HTERT RPE-1 (cell line): Measurements from ENCODE around the gene HID1.
"Not testable (repeated sequence)": the region's sequence is repeated elsewhere in the genome, so short reads cannot be mapped to it uniquely, and the experiment has no call there.

Experiments
- in situ Hi-C: fragments of 300-500 bp; cut with MboI; formaldehyde crosslinking; loops from 4 replicates; pipeline ENCODE4 v1.14.3; 2020; ENCODE audit warnings: low sequenced_read_pairs

The HID1 gene, protein sequence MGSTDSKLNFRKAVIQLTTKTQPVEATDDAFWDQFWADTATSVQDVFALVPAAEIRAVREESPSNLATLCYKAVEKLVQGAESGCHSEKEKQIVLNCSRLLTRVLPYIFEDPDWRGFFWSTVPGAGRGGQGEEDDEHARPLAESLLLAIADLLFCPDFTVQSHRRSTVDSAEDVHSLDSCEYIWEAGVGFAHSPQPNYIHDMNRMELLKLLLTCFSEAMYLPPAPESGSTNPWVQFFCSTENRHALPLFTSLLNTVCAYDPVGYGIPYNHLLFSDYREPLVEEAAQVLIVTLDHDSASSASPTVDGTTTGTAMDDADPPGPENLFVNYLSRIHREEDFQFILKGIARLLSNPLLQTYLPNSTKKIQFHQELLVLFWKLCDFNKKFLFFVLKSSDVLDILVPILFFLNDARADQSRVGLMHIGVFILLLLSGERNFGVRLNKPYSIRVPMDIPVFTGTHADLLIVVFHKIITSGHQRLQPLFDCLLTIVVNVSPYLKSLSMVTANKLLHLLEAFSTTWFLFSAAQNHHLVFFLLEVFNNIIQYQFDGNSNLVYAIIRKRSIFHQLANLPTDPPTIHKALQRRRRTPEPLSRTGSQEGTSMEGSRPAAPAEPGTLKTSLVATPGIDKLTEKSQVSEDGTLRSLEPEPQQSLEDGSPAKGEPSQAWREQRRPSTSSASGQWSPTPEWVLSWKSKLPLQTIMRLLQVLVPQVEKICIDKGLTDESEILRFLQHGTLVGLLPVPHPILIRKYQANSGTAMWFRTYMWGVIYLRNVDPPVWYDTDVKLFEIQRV

DNA sequence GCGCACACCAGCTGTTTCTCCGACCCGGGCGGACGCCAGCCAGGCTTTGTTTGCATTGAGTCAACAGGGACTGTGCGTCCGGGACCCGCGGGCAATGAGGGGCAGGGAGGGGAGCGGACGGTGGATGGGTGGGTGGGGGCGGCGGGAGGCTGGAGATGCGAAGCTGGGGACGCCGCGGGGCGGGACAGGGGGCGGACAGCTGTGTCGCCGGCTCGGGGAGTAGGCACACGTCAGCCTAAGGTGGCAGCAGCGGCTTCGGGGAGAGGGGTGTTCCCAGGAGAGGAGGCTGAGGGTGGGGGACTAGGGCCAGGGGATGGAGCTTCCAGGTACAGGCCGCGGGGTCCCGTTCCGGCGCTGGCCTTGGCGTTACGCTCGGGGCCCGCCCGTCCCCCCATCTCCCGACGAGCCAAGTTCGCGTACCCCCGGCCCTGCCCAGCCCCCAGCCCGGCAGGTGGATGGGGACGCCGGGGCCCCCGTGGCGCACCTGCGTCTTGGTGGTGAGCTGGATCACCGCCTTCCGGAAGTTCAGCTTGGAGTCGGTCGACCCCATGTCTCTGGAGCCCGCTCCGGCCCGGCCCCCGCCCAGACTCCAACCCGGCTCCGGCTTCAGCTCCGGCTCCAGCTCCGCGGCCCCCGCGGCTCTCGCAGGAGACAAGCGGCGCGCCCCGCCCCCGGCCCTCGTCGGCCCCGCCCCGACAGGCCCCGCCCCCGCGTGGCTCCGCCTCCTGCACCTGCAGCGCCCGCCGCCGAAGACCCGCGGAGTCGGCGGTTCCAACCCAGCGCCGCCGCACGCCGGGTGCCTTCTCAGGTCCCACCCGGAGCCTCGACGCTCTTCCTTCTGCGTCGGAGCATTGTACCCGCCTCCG lies at the start of gene HID1:
Gene HID1 (minus strand): TSS at position 653 of the 866 bp plus-strand sequence. CDS start 103 bp downstream, at position 550.
- in situ Hi-C loops = no loop called here

DNA sequence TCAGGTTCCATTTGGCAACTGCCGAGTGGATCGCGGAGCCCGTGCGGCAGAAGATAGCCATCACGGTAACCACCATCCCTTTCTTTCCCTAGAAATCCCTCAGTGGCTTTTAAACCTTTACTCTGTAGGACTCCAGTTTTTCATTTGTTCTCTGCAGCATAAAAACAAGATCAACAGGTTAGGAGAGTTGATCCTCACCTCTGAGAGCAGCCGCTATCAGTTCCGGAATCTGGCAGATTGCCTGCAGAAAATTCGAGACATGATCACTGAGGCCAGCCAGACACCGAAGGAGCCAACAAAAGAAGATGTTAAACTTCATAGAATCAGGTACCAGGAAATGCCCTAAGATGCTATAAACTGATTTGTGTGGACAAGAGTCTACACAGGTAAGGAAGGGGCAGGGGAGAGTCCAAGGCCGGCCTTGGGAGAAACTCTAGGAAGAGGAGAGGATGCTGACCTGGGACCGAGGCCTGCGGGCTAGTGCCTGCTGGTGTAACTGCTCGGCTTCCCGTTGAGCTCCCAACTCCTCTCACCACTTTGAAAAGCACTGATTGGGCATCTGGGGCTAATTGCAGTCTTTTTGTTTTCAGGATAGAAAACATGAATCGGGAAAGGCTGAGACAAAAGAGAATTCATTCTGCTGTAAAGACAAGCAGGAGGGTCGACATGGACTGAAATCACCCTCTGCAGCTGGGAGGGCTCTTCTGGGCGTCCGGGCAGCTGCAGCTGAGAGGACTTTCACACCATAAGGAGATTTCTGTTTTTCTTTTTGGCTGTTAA lies 48.0 kb upstream of the HID1 start:
- in situ Hi-C loops = no loop called here

DNA sequence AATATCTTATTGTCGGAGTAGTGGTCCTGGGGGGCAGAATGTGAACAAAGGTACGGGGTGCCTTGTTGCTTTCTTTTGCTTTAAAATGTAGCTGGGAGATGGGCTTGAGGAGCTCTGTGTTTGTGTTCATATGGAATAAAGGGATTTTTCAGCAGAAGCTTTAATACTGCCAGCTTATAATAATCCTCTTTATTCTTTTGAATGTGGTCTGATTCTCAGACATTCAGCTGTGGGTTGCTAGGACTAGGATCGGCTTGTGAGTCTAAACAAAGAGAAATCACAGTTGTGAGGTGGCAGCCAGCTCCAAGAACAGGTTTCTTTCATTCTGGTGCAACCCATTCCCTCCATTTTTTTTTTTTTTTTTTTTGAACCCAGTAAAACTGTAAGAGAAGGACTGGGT lies 47.2 kb upstream of the HID1 start:
- in situ Hi-C loops = no loop called here

DNA sequence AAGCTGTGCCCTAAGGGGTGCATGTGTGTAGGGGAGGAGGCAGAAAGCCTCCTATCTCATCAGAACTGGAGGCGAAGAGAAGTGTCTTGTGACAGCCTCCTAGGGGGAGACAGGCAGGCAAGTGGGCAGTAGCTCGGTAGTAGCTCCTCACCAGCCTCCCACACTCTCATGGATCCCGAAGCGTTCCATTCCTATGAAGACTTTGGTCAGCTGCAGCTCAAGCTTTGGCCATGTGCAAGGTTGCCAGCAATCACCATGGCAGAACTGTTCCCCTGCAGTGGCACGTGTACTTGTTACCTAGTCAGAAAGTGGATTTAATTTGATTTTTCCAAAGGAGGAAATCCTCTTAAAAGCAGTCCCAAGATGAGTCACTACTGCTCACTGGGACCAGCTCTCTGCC lies 46.6 kb upstream of the HID1 start:
- in situ Hi-C loops = no loop called here

DNA sequence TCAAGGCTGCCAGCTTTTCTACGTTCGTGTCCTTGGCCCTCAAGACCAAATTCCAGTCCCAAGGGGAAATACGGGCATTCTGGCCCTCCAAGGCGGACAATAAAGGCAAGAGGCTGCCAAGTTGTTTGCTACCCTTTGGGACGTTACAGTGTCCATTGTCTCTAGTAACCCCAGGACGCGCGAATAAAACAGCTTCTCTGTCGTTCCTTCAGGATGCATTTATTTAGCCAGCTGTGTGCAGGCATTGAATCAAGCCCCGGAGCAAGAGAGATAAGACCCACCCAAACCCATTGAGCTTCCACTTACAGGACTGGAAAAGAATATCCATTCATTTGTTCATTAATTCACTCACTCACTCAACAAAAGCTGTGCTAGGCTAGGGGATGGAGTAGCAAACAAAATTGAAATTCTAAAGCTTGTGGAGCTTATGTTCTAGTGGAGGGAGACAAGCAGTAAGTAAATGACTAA lies 40.6 kb upstream of the HID1 start:
- in situ Hi-C loops = no loop called here

DNA sequence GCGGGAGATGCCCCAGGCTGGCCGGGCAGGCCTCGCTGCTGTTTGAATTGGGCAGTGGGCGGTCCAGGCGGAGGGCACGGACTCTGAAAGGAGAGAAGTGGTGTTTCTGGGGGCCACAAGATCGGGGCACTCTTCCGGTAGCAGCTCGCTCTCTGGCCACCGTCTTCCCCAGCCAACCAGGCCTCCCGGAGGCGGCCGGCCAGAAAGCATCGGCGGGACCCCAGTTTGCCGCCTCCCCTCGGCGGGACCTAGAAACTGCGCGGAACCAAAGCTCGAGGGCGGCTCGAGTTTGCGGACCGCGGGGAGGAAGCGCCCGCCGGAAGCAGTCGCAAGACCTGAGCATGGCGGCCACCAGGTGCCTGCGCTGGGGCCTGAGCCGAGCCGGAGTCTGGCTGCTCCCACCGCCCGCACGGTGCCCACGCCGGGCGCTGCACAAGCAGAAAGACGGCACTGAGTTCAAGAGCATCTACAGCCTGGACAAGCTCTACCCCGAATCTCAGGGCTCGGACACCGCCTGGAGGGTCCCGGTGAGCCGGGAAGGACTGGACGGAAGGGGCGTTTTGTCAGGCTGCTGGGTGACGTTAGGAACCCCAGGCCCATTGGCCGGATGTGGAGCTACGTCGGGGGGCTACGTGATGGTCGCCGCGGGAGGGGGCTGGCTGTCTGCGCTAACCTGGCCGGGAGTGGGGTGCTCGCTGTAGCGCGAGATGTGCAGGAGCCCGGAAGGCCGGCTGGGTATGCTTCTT lies 40.0 kb upstream of the HID1 start, which contains the start of gene MRPL58:
Gene MRPL58 (plus strand): TSS at position 325 of the 746 bp plus-strand sequence. CDS start 17 bp downstream, at position 342.
- in situ Hi-C loops = no loop called here

DNA sequence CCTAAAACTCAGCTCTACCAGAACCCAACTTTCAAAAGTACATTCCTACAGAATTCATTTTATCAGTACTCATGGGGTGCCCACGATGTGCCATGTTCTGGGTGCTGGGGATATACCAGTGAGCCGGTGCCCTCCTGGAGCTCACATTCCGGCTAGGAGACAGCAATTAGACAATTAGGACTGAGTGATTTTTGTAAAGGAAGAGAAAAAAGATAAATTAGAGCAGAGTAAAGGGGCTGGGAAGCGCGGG lies 39.5 kb upstream of the HID1 start:
- in situ Hi-C loops = no loop called here

DNA sequence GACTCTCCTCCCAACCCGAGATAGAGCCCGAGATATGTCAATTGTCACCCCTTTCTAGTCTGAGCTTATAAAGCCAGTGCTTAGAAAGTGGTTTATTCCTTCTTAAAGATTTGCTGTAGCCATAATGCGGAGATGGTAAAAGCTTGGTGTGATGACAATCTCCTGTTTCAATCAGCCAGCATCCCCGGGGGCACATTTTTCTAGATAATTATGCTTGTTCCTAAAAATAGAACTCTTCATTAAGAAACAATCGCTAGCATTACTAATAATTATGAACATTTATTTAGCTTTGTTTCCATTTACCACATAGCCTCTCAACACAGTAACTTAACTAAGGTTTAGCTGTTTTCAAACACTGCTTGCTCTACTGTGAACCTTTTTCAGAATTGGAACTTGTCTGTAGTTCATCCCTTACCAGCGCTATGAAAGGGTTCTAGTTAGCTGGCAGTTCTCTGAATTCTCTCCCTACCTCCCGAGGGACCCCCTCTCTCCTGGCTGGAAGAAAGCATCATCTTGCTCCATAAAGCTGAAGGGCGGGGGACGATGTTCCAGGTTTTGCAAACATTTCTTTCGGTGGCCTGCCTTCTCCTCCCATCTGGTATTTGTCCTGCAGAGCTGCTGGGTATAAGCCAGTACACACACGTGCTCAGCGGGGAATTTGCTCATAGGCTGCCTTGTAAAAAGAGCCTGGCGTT lies 39.0 kb upstream of the HID1 start:
- in situ Hi-C loops = no loop called here

DNA sequence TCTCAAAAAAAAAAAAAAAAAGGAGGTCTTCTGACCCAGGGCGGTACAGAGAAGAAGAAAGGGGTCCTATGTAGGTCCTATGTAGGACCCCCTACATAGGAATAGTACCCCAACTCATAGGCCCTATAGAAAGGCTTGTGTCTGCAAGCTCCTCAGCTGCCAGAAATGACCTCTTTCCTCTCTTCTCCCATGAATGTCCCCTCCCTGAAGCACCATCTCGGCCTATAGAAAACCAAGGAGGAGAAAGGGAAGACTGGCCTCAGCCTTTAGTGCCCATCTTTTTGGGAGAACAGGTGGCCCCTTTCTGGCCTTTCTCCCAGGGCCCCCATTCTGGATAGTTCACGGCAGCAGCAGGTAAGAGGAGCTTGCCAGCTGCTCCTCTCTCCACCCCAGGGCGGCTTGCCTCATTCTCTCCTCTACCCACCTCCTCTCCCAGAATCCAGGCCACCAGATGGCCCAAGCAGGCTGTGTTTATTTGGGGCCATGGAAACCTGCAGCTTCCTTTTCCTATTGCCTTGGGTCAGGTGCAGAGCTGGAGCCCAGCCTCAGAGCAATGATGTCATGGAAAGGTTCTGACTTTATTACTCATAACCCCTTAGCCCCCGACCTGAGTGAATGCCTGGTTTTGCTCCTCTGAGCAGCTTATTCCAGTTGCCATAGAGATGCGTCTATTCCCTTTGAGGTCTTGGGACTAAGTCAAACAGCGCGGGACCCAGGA lies 38.3 kb upstream of the HID1 start:
- in situ Hi-C loops = no loop called here

DNA sequence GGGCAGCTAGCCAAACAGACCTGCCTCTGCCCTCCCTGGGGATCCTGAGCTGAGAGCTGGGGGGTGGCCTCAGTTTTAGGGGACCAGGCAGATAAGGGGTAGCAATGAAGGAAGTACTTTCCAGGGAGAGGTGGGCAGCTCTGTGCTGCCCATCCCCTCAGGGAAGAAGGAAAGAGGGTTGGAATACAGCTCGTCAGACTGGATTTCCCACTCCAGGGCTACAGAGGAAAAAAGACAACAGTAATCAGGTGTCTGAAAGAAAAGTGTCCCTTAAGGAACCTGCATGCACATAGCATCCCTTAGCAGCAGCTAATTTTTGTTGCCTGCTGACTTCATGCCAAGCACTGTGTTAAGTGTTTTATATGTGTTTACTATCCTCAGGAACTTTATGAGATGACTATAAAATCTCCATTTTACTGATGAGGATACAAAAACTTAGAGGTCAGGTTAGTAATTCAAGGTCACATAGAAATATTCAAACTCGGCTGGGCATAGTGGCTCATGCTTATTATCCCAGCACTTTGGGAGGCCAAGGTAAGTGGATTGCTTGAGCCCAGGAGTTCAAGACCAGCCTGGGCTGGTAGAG lies 36.7 kb upstream of the HID1 start:
- in situ Hi-C loops = no loop called here

DNA sequence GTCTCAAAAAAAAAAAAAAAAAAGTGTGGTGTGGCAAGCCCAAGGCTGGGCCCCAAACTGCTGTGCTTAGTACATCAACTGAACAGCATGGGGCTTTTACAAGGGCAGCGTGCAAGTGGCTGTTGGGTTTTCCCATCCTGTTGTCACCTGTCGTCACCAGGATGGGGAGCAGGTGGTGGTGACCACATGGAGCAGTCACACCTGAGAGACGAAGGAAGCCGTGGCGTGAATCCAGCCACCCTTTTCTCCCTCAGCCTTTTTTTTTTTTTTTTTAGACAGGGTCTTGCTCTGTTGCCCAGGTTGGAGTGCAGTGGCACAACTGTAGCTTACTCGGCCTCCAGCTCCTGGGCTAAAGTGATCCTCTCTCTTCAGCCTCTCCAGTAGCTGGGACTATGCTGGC lies 35.8 kb upstream of the HID1 start:
- in situ Hi-C loops = no loop called here

DNA sequence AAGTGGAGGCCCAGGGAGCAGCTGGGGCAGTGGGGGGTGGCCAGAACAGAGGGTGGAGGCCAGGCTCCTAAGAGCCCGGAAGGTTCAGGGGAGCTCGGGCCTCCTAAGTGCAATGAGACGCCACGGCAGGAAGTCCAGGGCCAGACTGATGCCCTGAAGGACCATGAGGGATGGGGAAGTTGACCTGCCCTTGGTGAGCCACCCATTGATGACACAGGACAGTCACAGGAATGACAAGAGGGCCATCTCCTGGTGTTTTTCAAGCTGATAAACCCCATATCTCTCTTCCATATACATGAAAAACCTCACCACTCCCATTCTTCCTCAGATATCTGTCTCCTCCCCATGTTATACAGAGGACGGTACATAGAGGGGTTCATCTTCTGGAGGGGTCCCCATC lies 34.1 kb upstream of the HID1 start:
- in situ Hi-C loops = no loop called here

DNA sequence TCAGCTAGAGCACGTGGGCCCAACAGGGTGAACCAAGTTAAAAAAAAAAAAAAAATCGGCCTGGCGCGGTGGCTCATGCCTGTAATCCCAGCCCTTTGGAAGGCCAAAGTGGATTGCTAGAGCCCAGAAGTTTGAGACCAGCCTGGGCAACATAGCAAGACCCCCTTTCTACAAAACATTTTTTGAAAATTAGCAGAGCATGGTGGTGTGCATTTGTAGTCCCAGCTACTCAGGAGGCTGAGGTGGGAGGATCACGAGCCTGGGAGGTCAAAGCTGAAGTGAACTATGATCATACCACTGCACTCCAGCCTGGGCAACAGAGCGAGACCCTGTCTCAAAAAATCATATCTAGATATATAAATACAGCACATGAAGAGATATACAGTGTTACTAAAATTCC lies 33.5 kb upstream of the HID1 start:
- in situ Hi-C loops = not testable (repeated sequence)

DNA sequence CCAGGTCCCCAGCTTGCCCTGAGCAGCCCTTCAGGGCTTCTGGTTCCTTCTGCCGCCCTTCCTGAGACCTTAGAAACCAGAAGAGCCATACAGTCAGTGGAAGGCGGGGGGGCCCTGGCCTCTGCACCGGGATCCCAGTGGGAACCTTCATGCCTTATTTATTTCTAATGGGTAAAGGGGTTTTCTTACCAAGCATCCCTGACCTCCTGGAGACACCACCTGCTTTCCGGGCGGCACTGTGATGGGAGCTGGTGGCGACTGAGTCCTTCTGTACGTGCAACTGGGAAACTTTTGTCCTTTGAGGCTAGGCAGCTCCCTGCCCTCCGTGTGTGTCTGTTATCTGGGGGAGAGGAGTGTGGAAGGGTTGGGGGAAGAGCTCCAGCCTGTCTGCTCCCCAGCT lies 32.7 kb upstream of the HID1 start:
- in situ Hi-C loops = no loop called here

DNA sequence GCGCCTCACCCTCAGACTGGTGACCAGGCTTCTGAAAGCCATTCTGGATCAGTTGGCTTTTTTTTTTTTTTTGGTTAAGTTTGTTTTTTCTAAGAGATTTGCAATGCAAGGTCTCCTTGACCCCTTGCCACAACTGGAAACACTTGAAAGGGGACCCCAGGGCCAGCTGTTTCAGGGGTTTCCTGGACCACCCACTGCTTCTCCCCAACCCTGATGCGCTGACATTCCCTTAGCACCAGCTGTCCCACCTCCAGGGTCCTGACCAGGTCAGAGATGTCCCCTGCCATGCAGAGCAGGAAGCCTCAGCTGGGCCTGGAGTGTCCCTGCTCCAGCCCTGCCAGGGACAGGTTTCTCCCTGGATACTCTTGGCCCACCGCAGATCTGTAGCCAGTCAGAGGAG lies 31.8 kb upstream of the HID1 start:
- in situ Hi-C loops = no loop called here

DNA sequence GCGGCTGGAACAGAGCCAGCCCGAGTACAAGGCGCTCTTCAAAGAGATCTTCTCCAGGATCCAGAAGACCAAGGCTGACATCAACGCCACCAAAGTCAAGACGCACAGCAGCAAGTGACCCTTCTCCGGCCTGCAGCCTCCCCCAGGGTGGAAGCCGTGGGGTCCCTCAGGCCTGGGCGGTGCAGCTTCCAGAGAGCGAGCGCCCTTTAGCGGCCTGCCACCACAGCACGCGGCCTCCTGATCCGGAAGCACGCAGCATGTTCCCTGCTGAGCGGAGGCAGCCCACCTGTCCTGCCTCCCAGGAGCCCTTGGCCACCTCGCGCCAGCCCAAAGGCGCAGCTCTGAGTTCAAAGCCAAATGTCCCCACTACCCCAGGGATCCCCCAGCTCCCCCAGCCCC lies 31.4 kb upstream of the HID1 start:
- in situ Hi-C loops = no loop called here

DNA sequence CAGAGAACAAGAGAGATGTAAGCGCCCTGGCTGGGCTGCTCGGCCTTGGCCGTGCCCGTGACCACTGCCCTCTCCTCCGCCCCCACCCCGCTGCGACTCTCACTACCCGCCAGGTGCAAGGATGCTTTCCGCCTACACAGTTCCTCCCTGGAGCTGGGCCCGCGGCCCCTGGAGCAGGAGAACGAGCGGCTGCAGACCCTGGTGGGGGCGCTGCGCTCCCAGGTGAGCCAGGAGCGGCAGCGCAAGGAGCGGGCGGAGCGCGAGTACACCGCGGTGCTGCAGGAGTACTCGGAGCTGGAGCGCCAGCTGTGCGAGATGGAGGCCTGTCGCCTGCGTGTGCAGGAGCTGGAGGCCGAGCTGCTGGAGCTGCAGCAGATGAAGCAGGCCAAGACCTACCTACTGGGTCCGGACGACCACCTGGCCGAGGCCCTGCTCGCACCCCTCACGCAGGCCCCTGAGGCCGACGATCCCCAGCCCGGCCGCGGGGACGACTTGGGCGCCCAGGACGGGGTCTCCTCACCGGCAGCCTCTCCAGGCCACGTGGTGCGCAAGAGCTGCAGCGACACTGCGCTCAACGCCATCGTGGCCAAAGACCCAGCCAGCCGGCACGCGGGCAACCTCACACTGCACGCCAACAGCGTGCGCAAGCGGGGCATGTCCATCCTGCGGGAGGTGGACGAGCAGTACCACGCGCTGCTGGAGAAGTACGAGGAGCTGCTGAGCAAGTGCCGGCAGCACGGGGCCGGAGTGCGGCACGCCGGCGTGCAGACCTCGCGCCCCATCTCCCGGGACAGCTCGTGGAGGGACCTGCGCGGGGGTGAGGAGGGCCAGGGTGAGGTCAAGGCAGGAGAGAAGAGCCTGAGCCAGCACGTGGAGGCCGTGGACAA lies 30.8 kb upstream of the HID1 start:
- in situ Hi-C loops = no loop called here
